Fibroblast of lung (primary cell): ENCODE measurements around the gene CFC1.
"Not testable (repeated sequence)": the region's sequence is repeated elsewhere in the genome, so short reads cannot be mapped to it uniquely, and the experiment has no call there.

Experiments used
- CTCF ChIP-seq, 2 donors: IDR thresholded peaks in 1 of 2; conservative IDR thresholded peaks in 1 of 2; 1 replicate in 1 of 2; 2 replicates in 1 of 2; pipeline ENCODE4 v1.5.1; 2011 to 2012; ENCODE audit warnings: low read length in 2 of 2, control low read depth in 1 of 2, inconsistent platforms in 1 of 2, low read depth in 1 of 2, mild to moderate bottlenecking in 1 of 2
- EZH2 ChIP-seq: IDR thresholded peaks from 2 replicates; pipeline ENCODE4 v1.5.1; 2012; ENCODE audit warnings: low read length, control low read depth, mild to moderate bottlenecking; ENCODE audit errors: missing control alignments

GRCh38 chr2:130641688-130642087, 42.3 kb upstream of the CFC1 start:
- TF ChIP-seq CTCF (conservative IDR thresholded peaks at IDR 0.05 in 1 of 2, IDR thresholded peaks at IDR 0.05 in 1 of 2; ENCODE audit: low read depth in 1 of 2, low read length in 2 of 2); EZH2: not testable (repeated sequence)
